Dermis blood vessel endothelial cell (primary cell): ENCODE results near the gene TAF9. TPM values are rescaled to one million over a fixed set of nuclear protein-coding genes. Genes with fewer than 3 reads are reported as not detected.
"Not testable (repeated sequence)": the region's sequence is repeated elsewhere in the genome, so short reads cannot be mapped to it uniquely, and the experiment has no call there.

ENCODE experiments used
- DNase-seq: peaks from one replicate; pipeline ENCODE4 v3.0.0; 2010
- total RNA-seq: library from RNA; depleted of rRNA; stranded (reverse); fragments of >200 nt; gene quantifications from 2 replicates; pipeline ENCODE4 v1.2.3, GENCODE V29; 2014

Gene TAF9
- total RNA-seq, 1 donor from 2014 or later = 56.7 TPM

- no peak for DNase-seq
Measured at GRCh38 chr5:69335341-69335935, 33.9 kb downstream of the TAF9 start.

DNA sequence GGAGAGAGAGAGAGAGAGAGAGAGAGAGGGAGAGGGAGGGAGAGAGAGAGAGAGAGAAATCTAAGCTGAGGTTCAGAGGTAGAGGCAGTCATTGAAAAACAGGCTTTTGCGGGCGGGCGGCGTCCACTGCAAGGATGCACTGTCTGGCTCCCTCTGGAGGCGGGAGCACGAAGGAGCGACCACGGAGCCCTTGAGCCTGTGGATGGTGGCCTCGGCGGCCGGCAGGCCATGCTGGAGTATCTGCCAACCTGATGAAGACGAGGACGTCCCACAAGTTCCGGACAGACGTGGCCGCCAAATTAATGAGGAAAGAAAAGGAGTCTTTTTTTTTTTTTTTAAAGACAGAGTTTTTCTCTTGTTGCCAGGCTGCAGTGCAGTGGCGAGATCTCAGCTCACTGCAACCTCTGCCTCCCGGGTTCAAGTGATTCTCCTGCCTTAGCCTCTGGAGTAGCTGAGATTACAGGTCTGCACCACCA, 34.5 kb downstream of the TAF9 start:
- DNase-seq = peak; percentile 89

- not testable (repeated sequence) for DNase-seq
Measured at GRCh38 chr5:69333668-69334315, 35.5 kb downstream of the TAF9 start.

DNA sequence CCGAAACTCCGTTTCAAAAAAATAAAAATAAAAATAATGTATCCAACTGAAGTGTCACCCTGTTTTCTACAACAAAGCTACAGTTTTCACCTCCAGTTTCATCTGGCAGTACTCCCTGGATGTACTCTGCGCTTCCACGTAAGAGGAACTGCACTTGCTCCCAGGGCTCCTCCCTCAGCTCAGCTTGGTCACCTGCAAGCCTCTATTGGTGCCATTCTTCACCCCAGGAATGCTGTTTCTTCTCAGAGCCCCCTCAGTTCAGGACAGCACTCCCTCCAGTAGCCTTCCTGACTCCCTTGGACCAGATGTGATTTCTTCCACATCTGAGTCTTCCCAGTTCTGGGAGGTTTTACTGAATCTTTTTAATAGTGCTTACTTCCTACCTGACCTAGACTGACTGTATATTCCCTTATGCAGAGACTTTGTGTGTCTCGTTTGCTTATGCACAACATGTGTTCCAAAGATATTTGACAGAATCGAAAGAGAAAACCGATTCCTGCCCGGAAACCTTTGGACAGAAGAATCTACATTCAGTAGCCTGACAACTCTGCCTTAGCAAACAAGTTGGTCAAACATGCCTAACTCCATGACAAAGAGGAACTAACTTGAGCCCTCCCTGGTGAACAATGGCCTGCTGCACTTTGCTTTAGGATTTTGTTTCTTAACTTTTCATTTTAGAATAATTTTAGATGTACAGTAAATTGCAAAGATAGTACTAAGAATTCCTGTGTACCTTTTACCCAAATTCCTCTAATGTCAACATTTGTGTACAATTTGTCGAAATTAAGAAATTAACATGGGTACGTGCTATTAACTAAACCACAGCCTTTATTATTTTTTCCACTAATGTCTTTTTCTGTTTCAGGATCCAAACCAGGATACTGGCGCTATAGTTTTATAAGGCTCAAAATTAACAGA, 37.5 kb downstream of the TAF9 start:
- no peak for DNase-seq

- DNase-seq = no peak
Measured at GRCh38 chr5:69329905-69330489, 39.3 kb downstream of the TAF9 start.

DNA sequence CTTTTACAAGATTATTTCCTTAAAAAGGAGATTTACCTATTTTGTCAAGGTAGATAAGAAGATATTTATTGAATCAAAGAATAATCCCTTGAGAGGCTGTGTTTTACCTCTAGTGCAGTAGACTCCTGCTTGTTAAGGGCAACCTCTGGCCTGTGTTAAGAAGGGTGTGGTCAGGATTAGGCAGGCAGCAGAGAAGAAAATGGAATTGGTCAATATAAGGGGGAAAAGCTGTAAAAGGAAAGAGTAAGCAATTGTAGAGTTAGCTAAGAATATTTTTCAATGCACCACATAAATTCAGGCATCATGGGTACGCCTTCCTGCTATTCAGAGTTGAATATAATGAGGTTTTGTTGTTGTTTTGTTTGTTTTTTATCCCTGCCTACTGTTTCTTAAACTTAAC, 43.0 kb downstream of the TAF9 start:
- DNase-seq = no peak

DNA sequence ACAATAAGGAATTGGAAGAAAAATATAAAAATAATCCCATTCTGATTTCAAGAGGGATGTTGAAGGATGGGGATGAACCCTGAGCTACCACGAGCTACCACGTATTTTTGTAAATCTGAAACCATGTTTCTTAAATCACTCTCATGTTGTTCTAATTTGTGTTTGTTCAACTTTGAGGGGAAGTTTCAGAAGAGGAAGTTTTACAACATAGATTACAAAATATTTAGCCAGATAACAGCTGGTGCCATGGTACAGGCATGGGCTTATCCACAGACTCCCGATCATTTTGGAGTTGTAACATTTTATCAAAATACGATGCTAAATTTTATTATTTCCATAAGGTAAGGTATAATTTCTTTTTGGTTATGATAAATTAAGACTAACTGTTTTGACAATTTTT, 51.9 kb downstream of the TAF9 start:
- no peak for DNase-seq

- DNase-seq = no peak
Measured at GRCh38 chr5:69315972-69316371, 53.3 kb downstream of the TAF9 start.

Other genes starting within 250 kb of the TAF9 start
- 63.8 and 223 TPM in 2 replicates for gene CCNB1, start 202.4 kb downstream of the TAF9 start, total RNA-seq
- 3.1 and 10.7 TPM in 2 replicates for gene CENPH, start 179.9 kb downstream of the TAF9 start, total RNA-seq
- 35.9 and 62.5 TPM in 2 replicates for gene CDK7, start 134.6 kb downstream of the TAF9 start, total RNA-seq
- gene CCDC125, start 36.7 kb downstream of the TAF9 start, total RNA-seq = 5.6 and 8.7 TPM in 2 replicates
- 21.3 and 52.0 TPM in 2 replicates for gene AK6, start within 50 bp of the TAF9 start, total RNA-seq
- 17.4 and 19.1 TPM in 2 replicates for gene RAD17, start 298 bp upstream of the TAF9 start, total RNA-seq
- 2.0 and 3.1 TPM in 2 replicates for gene MARVELD2, start 45.6 kb upstream of the TAF9 start, total RNA-seq
- 4.4 and 5.7 TPM in 2 replicates for gene OCLN, start 123.3 kb upstream of the TAF9 start, total RNA-seq
- 20.9 and 34.4 TPM in 2 replicates for gene GTF2H2C, start 190.7 kb upstream of the TAF9 start, total RNA-seq